COR-L47 (cell line): ENCODE measurements around the gene COBL.

Experiments used
- DNase-seq: peaks from one replicate; lab custom pipeline; 2025; lab: John Stamatoyannopoulos, UW

Gene COBL

GRCh38 chr7:51188987-51189386, 127.6 kb downstream of the COBL start:
- no peak for DNase-seq

GRCh38 chr7:51187941-51188340, 128.7 kb downstream of the COBL start:
- DNase-seq = peak; percentile 28

DNA sequence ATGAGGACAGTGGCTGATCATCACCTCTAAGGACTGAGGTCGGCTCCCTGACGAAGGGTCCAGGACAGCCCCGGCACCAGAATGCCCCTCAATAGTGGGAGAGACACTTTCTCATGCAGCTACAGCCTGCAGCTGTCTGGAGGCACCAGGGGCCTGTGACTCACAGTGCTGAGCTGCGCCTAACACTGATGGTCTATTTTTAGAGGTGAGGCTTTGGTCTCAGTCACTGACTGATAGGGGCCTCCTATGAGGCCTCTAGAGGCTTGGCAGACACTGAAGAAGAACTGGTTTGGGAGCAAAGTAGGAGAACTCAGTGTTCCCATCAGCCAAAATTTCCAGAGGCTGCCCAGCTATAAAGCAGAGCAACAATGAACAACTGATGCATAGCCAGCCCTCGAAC, 130.1 kb downstream of the COBL start:
- no peak for DNase-seq

- DNase-seq = no peak
These were observed 133.9 kb downstream of the COBL start for GRCh38 chr7:51182636-51183166.

- DNase-seq = no peak
These were observed 136.5 kb downstream of the COBL start for GRCh38 chr7:51180092-51180491.

DNA sequence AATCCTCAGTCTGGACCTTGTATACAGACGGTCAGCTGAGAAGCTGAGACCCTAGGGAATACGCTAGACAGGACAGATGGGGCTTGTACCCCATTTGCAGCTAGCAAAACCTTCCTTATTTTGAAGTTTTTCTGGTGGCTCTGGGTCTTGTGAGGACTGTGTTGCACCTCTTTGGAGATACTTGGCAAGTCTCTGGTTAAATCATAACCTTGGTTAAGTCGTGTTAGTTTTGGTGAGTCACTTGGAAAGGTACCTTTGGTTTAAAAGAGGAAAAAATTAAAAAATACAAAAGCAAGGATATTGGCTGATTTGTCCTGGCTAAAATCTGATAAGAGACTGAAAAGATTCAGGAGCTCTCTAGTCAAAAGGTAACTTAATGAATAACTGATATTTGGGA, 140.6 kb downstream of the COBL start:
- DNase-seq = no peak

DNA sequence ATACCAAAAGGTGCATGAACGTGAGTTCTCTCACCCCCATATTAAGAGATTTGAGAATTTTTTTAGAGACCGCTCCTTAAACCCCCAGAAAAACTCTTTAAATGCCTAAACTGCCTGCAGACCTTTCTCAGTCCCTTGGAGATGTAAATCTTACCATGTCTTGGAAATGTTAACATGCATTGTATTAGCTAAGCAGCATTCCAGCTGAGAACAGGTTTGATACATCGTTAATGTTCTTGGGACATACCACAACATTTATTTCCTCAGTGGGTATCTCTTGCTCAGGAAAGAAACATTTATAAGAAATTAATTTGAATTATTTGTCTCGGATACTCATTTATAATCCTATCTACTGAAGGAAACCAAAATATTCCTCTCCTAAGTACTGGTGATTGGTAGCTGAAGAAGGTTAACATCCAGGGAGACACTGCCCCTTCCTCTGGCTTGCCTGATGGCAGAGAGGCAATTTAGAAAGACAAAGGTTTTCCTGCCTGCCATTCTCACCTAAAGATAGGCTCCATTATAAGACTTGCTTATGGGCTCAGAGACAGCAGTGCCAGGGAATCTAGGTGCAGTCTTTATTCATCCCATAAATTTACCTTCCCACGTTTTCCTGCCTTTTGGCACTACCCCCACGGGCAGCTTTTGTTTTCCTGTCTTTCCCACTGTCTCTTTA, 141.2 kb downstream of the COBL start:
- no peak for DNase-seq

DNA sequence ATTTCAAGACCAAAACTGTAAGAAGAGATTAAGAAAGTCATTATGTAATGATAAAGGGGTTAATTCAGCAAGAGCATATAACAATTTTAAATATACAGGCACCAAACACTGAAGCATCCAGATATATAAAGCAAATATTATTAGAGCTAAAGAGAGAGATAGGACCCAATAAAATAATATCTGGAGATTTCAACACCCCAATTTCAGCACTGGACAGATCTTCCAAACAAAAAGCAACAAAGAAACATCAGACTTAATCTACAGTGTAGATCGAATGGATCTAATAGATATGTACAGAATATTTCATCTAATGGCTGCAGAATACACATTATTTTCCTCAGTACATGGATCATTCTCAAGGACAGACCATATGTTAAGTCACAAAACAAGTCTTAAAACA, 151.3 kb downstream of the COBL start:
- no peak for DNase-seq

GRCh38 chr7:51162724-51163329, 153.8 kb downstream of the COBL start:
- DNase-seq = peak; percentile 70

- no peak for DNase-seq
These were observed 154.7 kb downstream of the COBL start for GRCh38 chr7:51161937-51162336.

DNA sequence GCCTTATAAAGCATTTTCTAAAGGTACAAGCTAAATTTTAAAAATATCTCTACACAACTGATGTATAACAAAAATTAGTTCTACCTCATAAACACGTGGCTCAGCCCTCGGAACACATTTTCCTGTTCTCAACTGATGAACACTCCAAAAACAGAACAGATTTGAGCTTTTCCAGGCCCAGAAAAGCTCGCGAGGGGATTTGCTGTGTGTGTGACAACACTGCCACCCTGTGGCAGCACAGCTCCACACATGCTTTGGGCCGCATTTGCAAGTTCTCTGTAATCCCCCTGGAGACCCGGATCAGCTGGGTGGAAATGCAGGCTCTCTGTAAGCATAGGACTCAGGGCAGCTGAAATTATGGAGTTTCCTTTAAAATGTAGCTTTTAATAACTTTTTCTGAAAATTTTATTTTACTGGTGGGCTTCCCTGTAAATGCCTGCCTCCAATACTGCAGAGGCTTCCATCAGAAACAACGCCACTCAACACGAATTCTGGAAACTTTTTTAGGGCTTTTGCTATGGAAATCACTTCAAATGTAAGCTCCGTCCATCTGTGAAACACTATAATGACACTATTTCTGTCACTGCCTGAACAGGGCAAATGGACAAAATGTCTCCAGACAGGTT, 155.5 kb downstream of the COBL start:
- peak; percentile 52 for DNase-seq

GRCh38 chr7:51160411-51160810, 156.2 kb downstream of the COBL start:
- DNase-seq = no peak

- no peak for DNase-seq
These were observed 157.7 kb downstream of the COBL start for GRCh38 chr7:51158742-51159445.

DNA sequence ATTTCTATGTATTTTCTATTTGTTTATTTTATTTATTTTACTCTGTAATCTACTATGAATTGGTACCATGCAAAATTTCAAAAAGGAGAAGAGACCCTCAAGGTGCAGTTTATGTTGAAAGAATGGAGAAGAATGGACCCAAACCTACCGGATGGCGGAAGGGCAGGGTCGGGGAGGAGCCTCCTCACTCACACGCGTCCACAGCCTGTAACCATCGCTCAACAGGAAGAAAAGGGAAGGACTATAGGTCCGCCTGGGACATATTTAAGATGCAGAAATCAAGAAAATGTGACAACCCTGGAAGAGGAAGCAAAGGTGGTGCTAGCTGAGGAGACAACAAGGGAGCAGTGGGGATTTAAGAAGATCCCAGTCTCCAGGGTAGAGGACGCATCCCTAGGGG, 158.4 kb downstream of the COBL start:
- no peak for DNase-seq

DNA sequence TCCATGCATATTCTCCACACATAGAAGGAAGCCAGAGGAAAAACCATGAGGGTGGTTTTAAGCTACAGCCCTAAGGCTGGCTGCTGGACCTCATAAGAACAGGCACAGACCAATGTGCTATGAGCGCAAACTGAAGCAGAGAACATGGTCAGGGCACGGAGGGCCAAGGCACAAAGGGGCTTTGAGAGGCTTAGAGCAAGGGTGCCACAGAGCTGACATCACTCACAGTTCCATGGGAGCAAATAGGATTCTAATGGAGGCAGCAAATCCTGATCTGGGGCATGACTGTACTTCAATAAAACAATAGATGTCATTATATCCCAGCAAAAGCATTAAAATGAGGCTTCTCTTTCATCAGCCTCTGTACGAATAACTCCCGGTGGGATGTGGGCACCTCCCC, 162.4 kb downstream of the COBL start:
- no peak for DNase-seq

DNA sequence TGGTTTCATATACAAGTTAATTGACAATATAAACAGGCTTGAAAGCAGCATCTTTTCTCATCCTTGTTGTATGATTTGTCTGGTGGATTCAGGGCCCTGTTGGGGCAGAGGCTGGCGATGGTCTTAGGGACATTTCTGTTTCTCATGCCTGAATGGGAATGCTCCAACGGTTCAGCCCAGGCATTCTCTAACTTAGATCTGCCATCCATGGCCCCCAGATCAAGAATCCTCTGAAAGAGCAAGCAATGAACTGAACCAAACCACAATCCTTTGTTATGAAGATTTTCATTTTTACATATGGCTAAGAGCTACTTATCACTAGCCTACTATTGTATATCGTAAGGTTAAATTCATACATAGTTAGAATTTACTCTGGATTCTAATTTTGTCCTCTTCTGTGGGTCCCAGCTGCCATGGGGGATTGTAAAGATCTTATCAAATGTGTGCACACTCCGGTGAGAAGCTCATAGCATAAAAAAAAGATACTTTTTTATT, 163.9 kb downstream of the COBL start:
- DNase-seq = no peak

DNA sequence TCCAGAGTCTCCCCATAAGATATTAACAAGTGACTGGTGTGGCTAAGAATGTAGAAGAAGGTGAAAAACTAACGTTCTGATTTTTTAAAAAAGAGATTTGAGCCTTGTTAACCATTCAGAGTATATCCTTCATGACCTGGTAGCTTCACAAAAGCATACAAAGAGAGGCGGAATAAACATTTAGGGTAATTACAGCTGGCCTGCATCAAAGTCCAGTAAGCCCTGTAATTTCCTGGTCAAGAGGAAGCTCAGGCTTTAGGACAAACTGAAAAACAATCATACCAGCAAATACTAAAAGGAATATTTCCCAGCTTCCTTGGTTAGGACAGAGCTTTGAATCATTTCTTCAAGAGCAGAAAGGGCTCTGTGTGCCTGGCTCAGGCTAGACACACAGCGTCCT, 165.2 kb downstream of the COBL start:
- no peak for DNase-seq

DNA sequence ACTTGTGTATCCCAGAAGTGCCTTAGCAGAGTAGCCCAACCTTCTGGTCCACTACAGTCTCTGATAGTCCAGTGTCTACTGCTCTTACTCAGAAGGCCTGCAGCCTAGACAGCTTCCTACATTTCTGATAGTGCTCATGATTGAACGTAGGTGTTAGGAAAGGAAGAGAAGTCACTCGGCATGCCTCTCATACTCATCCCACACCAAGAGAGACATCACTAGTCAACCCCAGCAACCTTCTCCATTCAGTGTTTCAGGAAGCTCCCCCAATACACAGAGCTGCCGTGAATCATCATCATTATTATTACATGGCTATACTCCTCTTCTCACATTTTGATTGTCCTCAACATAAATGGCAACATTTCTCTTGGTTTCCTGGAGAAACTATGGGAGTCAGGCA, 166.4 kb downstream of the COBL start:
- no peak for DNase-seq

GRCh38 chr7:51148216-51148615, 168.4 kb downstream of the COBL start:
- DNase-seq = no peak

GRCh38 chr7:51146816-51147586, 169.6 kb downstream of the COBL start:
- no peak for DNase-seq

GRCh38 chr7:51144178-51144577, 172.4 kb downstream of the COBL start:
- DNase-seq = no peak
